LNCaP clone FGC (cell line): ENCODE measurements around the gene CYP4V2.
A peak's percentile ranks its signal among the peaks of the same experiment; 100 is the strongest.

Experiments used
- DNase-seq: peaks from one replicate; pipeline ENCODE4 v3.0.0-alpha.2; 2011; ENCODE audit warnings: low read depth
- H3K4me3 ChIP-seq: 2 replicates; pipeline ENCODE4 v1.5.1; 2011; ENCODE audit warnings: mild to moderate bottlenecking, low read depth, low read length, control low read depth
- CTCF ChIP-seq: IDR thresholded peaks from 2 replicates; pipeline ENCODE4 v1.5.1; 2012; ENCODE audit warnings: mild to moderate bottlenecking; ENCODE audit not compliant: control insufficient read depth, insufficient read depth; ENCODE audit errors: extremely low read depth

Gene CYP4V2

GRCh38 chr4:186205156-186205555, 13.8 kb downstream of the CYP4V2 start:
- peak overlapping the region; percentile 56 for H3K4me3 ChIP-seq
- TF ChIP-seq CTCF, result no peak
- no peak for DNase-seq

- DNase-seq, result no peak
- no peak overlapping the region for H3K4me3 ChIP-seq
- no peak for TF ChIP-seq CTCF
Measured at GRCh38 chr4:186216465-186217024, 25.2 kb downstream of the CYP4V2 start.

GRCh38 chr4:186217733-186218293, 26.4 kb downstream of the CYP4V2 start:
- DNase-seq, result no peak
- no peak overlapping the region for H3K4me3 ChIP-seq
- no peak for TF ChIP-seq CTCF

GRCh38 chr4:186221624-186222023, 30.3 kb downstream of the CYP4V2 start:
- no peak for TF ChIP-seq CTCF
- DNase-seq, result no peak
- no peak overlapping the region for H3K4me3 ChIP-seq

GRCh38 chr4:186225848-186226247, 34.5 kb downstream of the CYP4V2 start:
- no peak overlapping the region for H3K4me3 ChIP-seq
- no peak for TF ChIP-seq CTCF

GRCh38 chr4:186226521-186227189, 35.3 kb downstream of the CYP4V2 start:
- no peak for TF ChIP-seq CTCF
- no peak for DNase-seq
- no peak overlapping the region for H3K4me3 ChIP-seq

More at GRCh38 chr4:186225848-186226247, 34.5 kb downstream of the CYP4V2 start:
- no peak for DNase-seq

- DNase-seq, result peak; percentile 94
- TF ChIP-seq CTCF, result no peak
- H3K4me3 ChIP-seq, result no peak within 1 kb of the TSS
Measured at GRCh38 chr4:186227221-186227620, 35.9 kb downstream of the CYP4V2 start, which contains the start of gene KLKB1. Gene KLKB1, plus strand, starts transcription at chr4:186227507. Its CDS starts 689 bp downstream, at chr4:186228196.
